Astrocyte of the cerebellum (primary cell): Measurements from ENCODE around the gene ATXN1.
"Not testable (repeated sequence)": the region's sequence is repeated elsewhere in the genome, so short reads cannot be mapped to it uniquely, and the experiment has no call there.

Experiments
- DNase-seq: peaks from one replicate; pipeline ENCODE4 v3.0.0-alpha.2; 2011; ENCODE audit warnings: low read depth
- H3K4me3 ChIP-seq: 2 replicates; pipeline ENCODE4 v1.5.1; 2011; ENCODE audit warnings: mild to moderate bottlenecking, low read depth, low read length, moderate library complexity
- CTCF ChIP-seq: IDR thresholded peaks from 2 replicates; pipeline ENCODE4 v1.5.1; 2012; ENCODE audit warnings: low read length, low read depth, moderate library complexity, mild to moderate bottlenecking; ENCODE audit errors: missing control alignments
- in situ Hi-C: cut with HindIII; loops from 2 replicates; pipeline ENCODE4 v1.10.0; 2017; ENCODE audit warnings: low sequenced_read_pairs

Gene ATXN1

GRCh38 chr6:16270178-16270794, 491.0 kb downstream of the ATXN1 start:
- no peak for DNase-seq
- TF ChIP-seq CTCF = no peak
- in situ Hi-C loops = no loop called here
- no peak overlapping the region for H3K4me3 ChIP-seq

- H3K4me3 ChIP-seq, DNase-seq, in situ Hi-C loops: not testable (repeated sequence)
These were observed 491.7 kb downstream of the ATXN1 start for GRCh38 chr6:16269442-16270070.

GRCh38 chr6:16267428-16268263, 493.6 kb downstream of the ATXN1 start:
- no peak for TF ChIP-seq CTCF
- no peak overlapping the region for H3K4me3 ChIP-seq
- no peak for DNase-seq
- in situ Hi-C loops = no loop called here

- H3K4me3 ChIP-seq = no peak overlapping the region
- DNase-seq = no peak
- no peak for TF ChIP-seq CTCF
- in situ Hi-C loops = no loop called here
These were observed 495.6 kb downstream of the ATXN1 start for GRCh38 chr6:16265351-16266341.

GRCh38 chr6:16264785-16265184, 496.5 kb downstream of the ATXN1 start:
- no peak for DNase-seq
- H3K4me3 ChIP-seq = no peak overlapping the region
- no peak for TF ChIP-seq CTCF
- in situ Hi-C loops = no loop called here

GRCh38 chr6:16263464-16264099, 497.7 kb downstream of the ATXN1 start:
- in situ Hi-C loops, DNase-seq, H3K4me3 ChIP-seq: not testable (repeated sequence)

- DNase-seq, H3K4me3 ChIP-seq, in situ Hi-C loops: not testable (repeated sequence)
These were observed 498.5 kb downstream of the ATXN1 start for GRCh38 chr6:16262773-16263172.

GRCh38 chr6:16260602-16261001, 500.7 kb downstream of the ATXN1 start:
- H3K4me3 ChIP-seq, DNase-seq, in situ Hi-C loops: not testable (repeated sequence)

- DNase-seq, in situ Hi-C loops, H3K4me3 ChIP-seq: not testable (repeated sequence)
These were observed 501.7 kb downstream of the ATXN1 start for GRCh38 chr6:16259604-16260003.
